Testis (tissue), 3 donors: ENCODE data around the gene ETHE1. TPM values are rescaled to one million over a fixed set of nuclear protein-coding genes. Genes with fewer than 3 reads are reported as not detected.
"Not testable (repeated sequence)": the region's sequence is repeated elsewhere in the genome, so short reads cannot be mapped to it uniquely, and the experiment has no call there.

Experiments used
- DNase-seq: peaks from one replicate; pipeline ENCODE4 v3.0.0-alpha.2; 2019
- H3K27ac ChIP-seq, 2 donors: fragments of 200-600 bp; sonication (generic); one replicate each; pipeline ENCODE4 v1.5.1; 2019
- H3K27me3 ChIP-seq: fragments of 200-600 bp; sonication (generic); one replicate; pipeline ENCODE4 v1.5.1; 2019
- H3K36me3 ChIP-seq: fragments of 200-600 bp; sonication (generic); one replicate; pipeline ENCODE4 v1.5.1; 2017; ENCODE audit warnings: low read depth; ENCODE audit errors: missing control alignments
- H3K4me1 ChIP-seq: fragments of 200-600 bp; sonication (generic); one replicate; pipeline ENCODE4 v1.5.1; 2019
- H3K4me3 ChIP-seq, 2 donors: fragments of 200-600 bp; sonication (generic); one replicate each; pipeline ENCODE4 v1.5.1; 2017 to 2019
- H3K9me3 ChIP-seq: fragments of 200-600 bp; sonication (generic); one replicate; pipeline ENCODE4 v1.5.1; 2017
- CTCF ChIP-seq, 3 experiments: fragments of 450-650 bp in 2 of 3; fragments of 200-600 bp in 1 of 3; sonication (generic) in 1 of 3; IDR thresholded peaks; one replicate each; pipeline ENCODE4 v1.5.1; 2016 to 2019; ENCODE audit warnings: antibody characterized with exemption in 3 of 3, mild to moderate bottlenecking in 2 of 3, moderate library complexity in 1 of 3
- POLR2A ChIP-seq: fragments of 450-650 bp; IDR thresholded peaks from one replicate; pipeline ENCODE4 v1.6.1; 2017; ENCODE audit warnings: antibody characterized with exemption, mild to moderate bottlenecking, moderate library complexity
- WGBS, 2 donors: methylation state at CpG; one replicate each; pipeline ENCODE4 v1.1.5; 2018; 5-methylcytosine and 5-hydroxymethylcytosine counted together
- intact Hi-C: fragments of 100-400 bp; cut with DNase I; formaldehyde crosslinking; loops from one replicate; pipeline ENCODE4 v1.15.1; 2023; ENCODE audit warnings: low total_unique reads
- polyA plus RNA-seq: library from polyadenylated mRNA; stranded (reverse); fragments of 350-450 nt; fragmentation: Illumina TruSeq; extraction: RNeasy Lipid Tissue Mini Kit (QIAGEN cat#74804); gene quantifications from one replicate; pipeline ENCODE4 v1.2.3, GENCODE V29; 2014; ENCODE audit warnings: low read depth, low replicate concordance; ENCODE audit not compliant: insufficient read depth
- total RNA-seq, 2 donors: library from RNA; depleted of rRNA; stranded (reverse); fragments of >200 nt; gene quantifications; one replicate each; pipeline ENCODE4 v1.2.3, GENCODE V29; 2016

Gene ETHE1
- total and polyA plus RNA-seq, 3 donors from 2014 or later, result 11.2 to 13.1 (median 11.5) TPM

DNA sequence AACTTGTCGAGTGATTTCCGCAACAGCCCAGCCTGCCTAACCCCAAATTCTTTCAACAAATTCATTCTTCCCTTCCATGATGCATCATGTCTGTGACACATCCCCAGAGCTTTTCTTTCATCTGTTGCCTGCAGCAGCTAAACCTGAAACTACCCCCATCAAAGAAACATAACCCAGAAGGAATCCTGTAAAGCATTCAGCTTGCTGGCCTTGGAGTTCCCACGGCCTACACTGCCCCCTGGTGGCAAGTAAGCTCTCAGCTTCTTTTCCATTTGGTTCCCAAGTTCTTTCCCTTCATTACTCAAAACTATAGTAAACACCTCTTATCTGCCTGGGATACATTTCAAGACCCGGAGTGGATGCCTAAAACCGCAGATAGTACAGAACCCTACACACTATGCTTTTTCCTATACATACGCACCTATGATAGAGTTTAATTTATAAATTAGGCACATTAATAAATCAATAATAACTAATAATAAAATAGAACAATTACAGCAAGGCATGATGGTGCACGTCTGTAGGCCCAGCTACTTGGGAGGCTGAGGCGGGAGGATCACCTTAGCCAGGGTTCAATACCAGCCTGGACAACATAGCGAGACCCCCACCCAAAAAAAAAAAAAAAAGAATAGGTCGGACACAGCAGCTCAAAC is 7.4 kb downstream of the ETHE1 start:
- Histone ChIP-seq H3K36me3 (no peaks in the 10 kb centered on the region), H3K9me3 (no peaks in the 10 kb centered on the region), H3K27me3 (no peaks in the 10 kb centered on the region), H3K4me3 (no peak overlapping the region), H3K4me1 (peaks cover under 1% of the 10 kb centered on the region), H3K27ac (no peak overlapping the region)
- WGBS, 2 donors, result 51 to 52% methylated on average over 10 of the region's 10 CpGs
- DNase-seq, result peak; percentile 85
- TF ChIP-seq POLR2A (no peak), CTCF (IDR thresholded peaks at IDR 0.05) (peak; percentile 89 to 92 (median 89))
- intact Hi-C loops, result loop anchor here (5.0 kb wide), 1 partner anchor 72 kb away; no protein-coding TSS in a partner anchor

- intact Hi-C loops, result loop anchor here (5.0 kb wide), 1 partner anchor 71 kb away; no protein-coding TSS in a partner anchor
- no peaks in the 10 kb centered on the region for H3K4me1 ChIP-seq
- DNase-seq, result no peak
- H3K36me3 ChIP-seq, result no peaks in the 10 kb centered on the region
- no peak overlapping the region for H3K27ac ChIP-seq
- H3K4me3 ChIP-seq, result no peak overlapping the region
- H3K9me3 ChIP-seq, result no peaks in the 10 kb centered on the region
- 85 to 95% methylated on average over 3 to 4 of the region's 4 CpGs for WGBS, 2 donors
- TF ChIP-seq POLR2A (no peak), CTCF (IDR thresholded peaks at IDR 0.05) (no peak)
- no peaks in the 10 kb centered on the region for H3K27me3 ChIP-seq
These were observed 8.9 kb downstream of the ETHE1 start for GRCh38 chr19:43518051-43518450.

- H3K27me3 ChIP-seq, DNase-seq, H3K36me3 ChIP-seq, H3K4me1 ChIP-seq, H3K27ac ChIP-seq, H3K4me3 ChIP-seq, intact Hi-C loops, H3K9me3 ChIP-seq: not testable (repeated sequence)
These were observed 14.6 kb downstream of the ETHE1 start for GRCh38 chr19:43512399-43512798.

GRCh38 chr19:43511324-43511723 is 15.7 kb downstream of the ETHE1 start:
- DNase-seq, result no peak
- intact Hi-C loops, result no loop called here
- WGBS, 2 donors, result 95 to 97% methylated on average over 5 of the region's 5 CpGs
- no peak overlapping the region for H3K27ac ChIP-seq
- no peaks in the 10 kb centered on the region for H3K36me3 ChIP-seq
- H3K4me1 ChIP-seq, result no peaks in the 10 kb centered on the region
- H3K27me3 ChIP-seq, result no peaks in the 10 kb centered on the region
- H3K9me3 ChIP-seq, result no peaks in the 10 kb centered on the region
- TF ChIP-seq CTCF (IDR thresholded peaks at IDR 0.05), result no peak
- no peak for TF ChIP-seq POLR2A
- no peak overlapping the region for H3K4me3 ChIP-seq

DNA sequence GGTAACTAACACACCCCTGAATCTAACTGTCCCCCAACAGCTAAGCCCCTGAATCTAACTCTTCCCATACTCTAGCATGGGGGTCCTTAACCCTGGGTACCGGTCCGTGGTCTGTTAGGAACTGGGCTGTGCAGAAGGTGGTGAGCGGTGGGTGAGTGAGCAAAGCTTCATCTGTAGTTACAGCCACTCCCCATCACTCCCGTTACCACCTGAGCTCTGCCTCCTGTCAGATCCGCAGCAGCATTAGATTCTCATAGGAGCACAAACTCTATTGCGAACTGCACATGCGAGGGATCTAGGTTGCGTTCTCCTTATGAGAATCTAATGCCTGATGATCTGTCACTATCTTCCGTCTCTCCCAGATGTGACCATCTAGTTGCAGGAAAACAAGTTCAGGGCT is 16.3 kb downstream of the ETHE1 start:
- no peaks in the 10 kb centered on the region for H3K4me1 ChIP-seq
- no peaks in the 10 kb centered on the region for H3K27me3 ChIP-seq
- H3K9me3 ChIP-seq, result no peaks in the 10 kb centered on the region
- WGBS, 2 donors, result 96 to 97% methylated on average over 9 of the region's 9 CpGs
- TF ChIP-seq CTCF (IDR thresholded peaks at IDR 0.05) (no peak), POLR2A (no peak)
- intact Hi-C loops, result no loop called here
- H3K27ac ChIP-seq, result no peak overlapping the region
- no peaks in the 10 kb centered on the region for H3K36me3 ChIP-seq
- no peak for DNase-seq
- H3K4me3 ChIP-seq, result no peak overlapping the region
